Measurements from ENCODE around the gene GPX3. TPM values are rescaled to one million over a fixed set of nuclear protein-coding genes. Genes with fewer than 3 reads are reported as not detected.

Gene GPX3
- total RNA-seq, 1 donor from 2014 or later, result 5.3 TPM

DNA sequence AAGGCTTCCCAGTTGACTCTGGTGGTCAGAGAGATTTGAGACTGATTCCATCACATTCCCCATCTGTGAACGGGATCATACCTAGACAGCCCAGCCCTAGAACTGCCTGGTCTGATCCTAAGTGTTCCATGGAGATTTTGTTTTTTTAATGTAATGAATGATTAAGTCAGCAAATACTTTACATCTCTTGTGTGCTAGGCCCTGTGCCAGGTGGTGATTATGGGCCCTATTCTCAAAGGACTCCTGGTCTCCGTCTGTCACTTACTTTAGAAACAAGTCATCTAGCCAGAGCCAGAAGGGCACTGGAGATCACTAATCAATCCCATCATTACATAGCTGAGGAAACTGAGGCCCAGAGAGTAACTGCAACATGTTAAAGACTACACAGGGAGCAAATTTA lies 1.1 kb upstream of the GPX3 start:
- DNase-seq (ENCODE audit: low spot score), result no peak
- no peak overlapping the region for H3K27ac Mint-ChIP-seq (ENCODE audit: unreplicated experiment)
- no peaks in the 10 kb centered on the region for H3K9me3 Mint-ChIP-seq (ENCODE audit: low read depth)
- H3K27me3 Mint-ChIP-seq (ENCODE audit: low read depth), result no peaks in the 10 kb centered on the region
- no peak overlapping the region for H3K4me3 Mint-ChIP-seq (ENCODE audit: unreplicated experiment)
- TF ChIP-seq, protein P1, sequence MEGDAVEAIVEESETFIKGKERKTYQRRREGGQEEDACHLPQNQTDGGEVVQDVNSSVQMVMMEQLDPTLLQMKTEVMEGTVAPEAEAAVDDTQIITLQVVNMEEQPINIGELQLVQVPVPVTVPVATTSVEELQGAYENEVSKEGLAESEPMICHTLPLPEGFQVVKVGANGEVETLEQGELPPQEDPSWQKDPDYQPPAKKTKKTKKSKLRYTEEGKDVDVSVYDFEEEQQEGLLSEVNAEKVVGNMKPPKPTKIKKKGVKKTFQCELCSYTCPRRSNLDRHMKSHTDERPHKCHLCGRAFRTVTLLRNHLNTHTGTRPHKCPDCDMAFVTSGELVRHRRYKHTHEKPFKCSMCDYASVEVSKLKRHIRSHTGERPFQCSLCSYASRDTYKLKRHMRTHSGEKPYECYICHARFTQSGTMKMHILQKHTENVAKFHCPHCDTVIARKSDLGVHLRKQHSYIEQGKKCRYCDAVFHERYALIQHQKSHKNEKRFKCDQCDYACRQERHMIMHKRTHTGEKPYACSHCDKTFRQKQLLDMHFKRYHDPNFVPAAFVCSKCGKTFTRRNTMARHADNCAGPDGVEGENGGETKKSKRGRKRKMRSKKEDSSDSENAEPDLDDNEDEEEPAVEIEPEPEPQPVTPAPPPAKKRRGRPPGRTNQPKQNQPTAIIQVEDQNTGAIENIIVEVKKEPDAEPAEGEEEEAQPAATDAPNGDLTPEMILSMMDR (IDR thresholded peaks at IDR 0.05), result no peak
- no peaks in the 10 kb centered on the region for H3K36me3 Mint-ChIP-seq (ENCODE audit: low read depth)
- H3K4me1 Mint-ChIP-seq (ENCODE audit: low read depth), result peaks cover 20% of the 10 kb centered on the region

DNA sequence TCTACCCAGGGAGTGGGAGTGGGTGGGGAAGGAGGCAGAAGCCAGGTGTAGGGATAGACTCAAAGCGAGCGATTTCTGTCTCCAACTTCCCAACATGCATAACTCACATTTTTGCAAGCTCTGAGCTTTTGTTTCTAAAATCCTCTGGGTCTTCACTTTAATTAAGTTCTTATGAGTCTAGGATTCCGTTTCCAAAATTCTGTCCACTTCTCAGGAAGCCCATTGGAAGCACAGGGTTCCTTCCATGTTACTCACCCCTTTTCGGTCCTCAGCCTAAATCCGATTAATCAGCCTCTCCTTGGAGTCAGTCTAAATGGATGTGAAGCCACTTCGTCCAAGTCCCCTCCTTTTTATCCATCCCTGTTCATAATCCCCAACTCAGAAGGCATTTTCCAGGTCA lies 1.4 kb downstream of the GPX3 start:
- Mint-ChIP-seq H3K27ac (ENCODE audit: unreplicated experiment) (no peak overlapping the region), H3K9me3 (ENCODE audit: low read depth) (no peaks in the 10 kb centered on the region), H3K36me3 (ENCODE audit: low read depth) (no peaks in the 10 kb centered on the region), H3K4me1 (ENCODE audit: low read depth) (peaks cover 20% of the 10 kb centered on the region), H3K27me3 (ENCODE audit: low read depth) (no peaks in the 10 kb centered on the region), H3K4me3 (ENCODE audit: unreplicated experiment) (no peak overlapping the region)
- TF ChIP-seq, protein P1 (IDR thresholded peaks at IDR 0.05), result no peak
- no peak for DNase-seq (ENCODE audit: low spot score)

DNA sequence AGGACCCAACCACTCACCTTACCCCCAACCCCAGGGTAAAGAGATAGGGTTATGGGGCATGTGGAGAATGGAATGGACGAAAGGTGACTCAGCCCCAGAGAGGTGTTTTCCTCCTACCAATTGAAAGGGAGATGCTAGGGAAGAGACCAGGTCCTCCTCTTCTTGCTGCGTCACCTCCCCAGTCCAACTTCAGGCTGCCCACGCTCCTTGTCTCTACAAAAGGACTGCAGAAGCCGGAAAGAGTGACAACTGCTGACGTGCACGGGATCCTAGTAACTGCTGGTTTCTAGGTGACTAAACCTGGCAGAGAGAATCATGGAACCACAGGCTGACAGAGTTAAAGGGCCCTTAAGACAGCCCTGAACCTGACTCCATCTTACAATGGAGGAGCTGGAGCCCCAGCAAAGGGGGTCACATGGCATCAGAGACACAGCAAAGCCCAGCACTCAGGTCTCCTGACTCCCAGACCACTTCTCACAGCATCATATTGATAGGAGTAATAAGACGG lies 2.2 kb downstream of the GPX3 start:
- TF ChIP-seq, protein P1 (IDR thresholded peaks at IDR 0.05), result no peak
- Mint-ChIP-seq H3K27ac (ENCODE audit: unreplicated experiment) (no peak overlapping the region), H3K27me3 (ENCODE audit: low read depth) (no peaks in the 10 kb centered on the region), H3K36me3 (ENCODE audit: low read depth) (no peaks in the 10 kb centered on the region), H3K4me1 (ENCODE audit: low read depth) (peaks cover 20% of the 10 kb centered on the region), H3K4me3 (ENCODE audit: unreplicated experiment) (no peak overlapping the region), H3K9me3 (ENCODE audit: low read depth) (no peaks in the 10 kb centered on the region)
- DNase-seq (ENCODE audit: low spot score), result no peak

DNA sequence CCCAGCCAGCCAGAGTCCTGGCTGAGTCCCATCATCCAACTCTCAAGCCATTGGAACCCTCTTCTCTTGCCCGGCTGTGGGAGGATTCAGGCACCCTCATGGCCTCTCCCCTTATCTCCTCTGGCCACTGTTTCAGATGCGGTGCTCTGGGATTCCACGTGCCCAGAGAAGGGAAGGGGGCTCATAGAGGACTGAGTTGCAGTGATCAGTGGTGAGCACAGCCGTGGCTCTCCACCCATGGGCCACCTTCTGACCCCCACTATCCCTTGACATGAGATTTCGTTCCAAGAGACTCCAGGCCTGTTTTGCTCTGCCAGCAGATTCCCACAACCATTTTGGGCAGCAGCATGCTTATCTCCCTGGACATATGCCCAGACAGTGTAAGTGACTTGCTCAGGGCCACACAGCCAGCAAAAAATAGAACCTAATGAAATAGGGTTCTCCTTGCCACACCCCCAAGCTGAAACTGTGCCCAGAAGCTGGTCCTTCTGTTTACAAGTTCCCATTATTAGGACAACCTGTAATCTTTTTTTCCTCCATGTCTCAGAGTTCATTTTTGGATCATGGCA lies 2.7 kb downstream of the GPX3 start:
- no peak overlapping the region for H3K27ac Mint-ChIP-seq (ENCODE audit: unreplicated experiment)
- H3K4me1 Mint-ChIP-seq (ENCODE audit: low read depth), result peaks cover 20% of the 10 kb centered on the region
- TF ChIP-seq, protein P1 (IDR thresholded peaks at IDR 0.05), result no peak
- H3K4me3 Mint-ChIP-seq (ENCODE audit: unreplicated experiment), result no peak overlapping the region
- H3K36me3 Mint-ChIP-seq (ENCODE audit: low read depth), result peaks cover 1% of the 10 kb centered on the region
- H3K27me3 Mint-ChIP-seq (ENCODE audit: low read depth), result no peaks in the 10 kb centered on the region
- no peak for DNase-seq (ENCODE audit: low spot score)
- H3K9me3 Mint-ChIP-seq (ENCODE audit: low read depth), result no peaks in the 10 kb centered on the region

DNA sequence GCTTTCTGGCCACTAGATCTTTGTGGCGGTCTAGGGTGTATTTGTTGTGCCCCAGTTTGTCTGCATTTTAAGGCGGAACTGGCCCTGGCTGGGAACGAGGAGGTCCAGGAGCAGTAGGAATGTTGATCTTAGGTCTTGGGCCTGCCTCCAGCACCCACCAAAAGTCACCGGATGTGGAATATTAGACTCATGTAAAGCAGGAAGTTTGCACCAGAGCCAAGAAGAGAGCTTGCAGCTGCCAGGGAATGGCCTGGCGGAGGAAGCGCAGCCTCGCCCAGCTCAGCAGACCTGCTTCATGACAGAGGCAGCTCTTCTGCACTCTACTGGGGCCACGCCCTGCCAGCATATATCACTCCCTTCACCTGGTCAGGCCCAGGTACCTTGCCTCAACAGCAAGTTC lies 3.3 kb downstream of the GPX3 start:
- Mint-ChIP-seq H3K27ac (ENCODE audit: unreplicated experiment) (no peak overlapping the region), H3K4me3 (ENCODE audit: unreplicated experiment) (no peak overlapping the region), H3K4me1 (ENCODE audit: low read depth) (peaks cover 20% of the 10 kb centered on the region), H3K36me3 (ENCODE audit: low read depth) (peaks cover 6% of the 10 kb centered on the region), H3K27me3 (ENCODE audit: low read depth) (no peaks in the 10 kb centered on the region), H3K9me3 (ENCODE audit: low read depth) (no peaks in the 10 kb centered on the region)
- no peak for DNase-seq (ENCODE audit: low spot score)
- TF ChIP-seq, protein P1 (IDR thresholded peaks at IDR 0.05), result no peak
